ENCODE data around the gene NKAP. TPM values are rescaled to one million over a fixed set of nuclear protein-coding genes. Genes with fewer than 3 reads are reported as not detected.
A peak's percentile ranks its signal among the peaks of the same experiment; 100 is the strongest.

The NKAP gene
- total and polyA plus RNA-seq, 9 of the 15 experiments (the other 6 are each of a cell fraction or from before 2014, with no cell fraction given): 3.1 to 8.3 (median 7.0) TPM

- no peak for TF ChIP-seq THRAP3 (IDR thresholded peaks at IDR 0.05; ENCODE audit: borderline replicate concordance)
- no peak for TF ChIP-seq MEIS2 (IDR thresholded peaks at IDR 0.05; ENCODE audit: partially characterized antibody)
- peak in 1 of 2 experiments; percentile 35; a peak in 2 of 4 replicates for TF ChIP-seq MAZ (CRISPR knock-in tag; conservative IDR thresholded peaks at IDR 0.05 in 1 of 2, IDR thresholded peaks at IDR 0.05 in 1 of 2)
- no peak for TF ChIP-seq ZNF121 (CRISPR knock-in tag; conservative IDR thresholded peaks at IDR 0.05)
- no peak for TF ChIP-seq ZNF639 (CRISPR knock-in tag; conservative IDR thresholded peaks at IDR 0.05 in 1 of 2, IDR thresholded peaks at IDR 0.05 in 1 of 2)
- TF ChIP-seq ZSCAN29 (IDR thresholded peaks at IDR 0.05): no peak
- TF ChIP-seq MAFG (tag; conservative IDR thresholded peaks at IDR 0.05): no peak
- no peak for TF ChIP-seq HMG20A (CRISPR knock-in tag; conservative IDR thresholded peaks at IDR 0.05)
- peak; percentile 60; the same call in 1 of the 2 replicates for TF ChIP-seq NFATC3 (IDR thresholded peaks at IDR 0.05)
- peak; percentile 79 for TF ChIP-seq POLR2A (conservative IDR thresholded peaks at IDR 0.05)
- peak; percentile 76 for TF ChIP-seq SIN3B (IDR thresholded peaks at IDR 0.05; ENCODE audit: low read depth)
- TF ChIP-seq RREB1 (CRISPR knock-in tag; IDR thresholded peaks at IDR 0.05): peak; percentile 72; the same call in 1 of the 2 replicates
- TF ChIP-seq THAP7 (CRISPR knock-in tag; IDR thresholded peaks at IDR 0.05): no peak
- TF ChIP-seq ZMIZ1 (IDR thresholded peaks at IDR 0.05; ENCODE audit: low read depth in 2 of 2, low read length in 2 of 2): no peak
- peak; percentile 10; the same call in 1 of the 2 replicates for TF ChIP-seq ZNF24 (IDR thresholded peaks at IDR 0.05)
- TF ChIP-seq CHD1 (IDR thresholded peaks at IDR 0.05; ENCODE audit: low read length): peak; percentile 46
Observed at GRCh38 chrX:119943185-119943988, at the start of gene NKAP (continued).
